Measurements from ENCODE around the gene PARVA. TPM values are rescaled to one million over a fixed set of nuclear protein-coding genes. Genes with fewer than 3 reads are reported as not detected.
A peak's percentile ranks its signal among the peaks of the same experiment; 100 is the strongest.

The PARVA gene
- total RNA-seq, 1 experiment from 2014 or later: 47.8 TPM

DNA sequence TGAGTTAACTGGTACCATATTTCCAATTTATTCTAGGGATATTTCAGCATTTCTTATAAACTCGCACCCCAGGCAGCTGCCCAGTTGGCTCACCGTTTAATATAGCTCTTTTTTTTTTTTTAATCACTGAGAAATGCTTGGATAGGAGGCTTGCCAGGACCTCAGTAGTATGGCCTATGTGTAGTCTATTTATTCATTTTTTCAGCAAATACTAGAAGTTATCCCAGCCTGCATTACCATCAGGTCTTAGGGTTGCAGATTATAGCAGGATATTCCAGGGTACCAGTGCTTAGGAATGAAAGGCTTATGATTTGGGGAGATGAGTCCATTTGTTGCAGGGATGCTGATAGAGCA, 26.6 kb downstream of the PARVA start:
- DNase-seq (ENCODE audit: low read depth): no peak

DNA sequence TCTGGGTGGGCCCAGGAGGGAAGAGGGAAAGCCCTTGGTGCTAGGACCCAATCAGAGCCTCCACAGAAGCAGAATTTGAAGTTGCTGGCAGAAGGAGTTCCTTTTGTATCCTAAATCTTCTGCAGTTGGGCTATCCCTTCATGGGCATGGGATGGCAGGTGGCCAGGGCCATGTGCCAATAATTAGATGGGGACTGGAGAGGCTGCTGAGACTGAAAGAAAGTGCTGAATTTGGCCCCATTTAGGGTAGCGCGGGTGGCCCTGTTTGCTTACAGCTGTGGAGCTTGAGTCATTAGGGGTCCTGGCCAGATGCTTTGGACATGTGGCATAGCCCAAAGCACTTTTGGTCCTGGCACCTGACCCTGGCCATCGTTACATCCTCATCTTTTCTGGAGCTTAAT, 27.1 kb downstream of the PARVA start:
- peak; percentile 72 for DNase-seq (ENCODE audit: low read depth)

DNA sequence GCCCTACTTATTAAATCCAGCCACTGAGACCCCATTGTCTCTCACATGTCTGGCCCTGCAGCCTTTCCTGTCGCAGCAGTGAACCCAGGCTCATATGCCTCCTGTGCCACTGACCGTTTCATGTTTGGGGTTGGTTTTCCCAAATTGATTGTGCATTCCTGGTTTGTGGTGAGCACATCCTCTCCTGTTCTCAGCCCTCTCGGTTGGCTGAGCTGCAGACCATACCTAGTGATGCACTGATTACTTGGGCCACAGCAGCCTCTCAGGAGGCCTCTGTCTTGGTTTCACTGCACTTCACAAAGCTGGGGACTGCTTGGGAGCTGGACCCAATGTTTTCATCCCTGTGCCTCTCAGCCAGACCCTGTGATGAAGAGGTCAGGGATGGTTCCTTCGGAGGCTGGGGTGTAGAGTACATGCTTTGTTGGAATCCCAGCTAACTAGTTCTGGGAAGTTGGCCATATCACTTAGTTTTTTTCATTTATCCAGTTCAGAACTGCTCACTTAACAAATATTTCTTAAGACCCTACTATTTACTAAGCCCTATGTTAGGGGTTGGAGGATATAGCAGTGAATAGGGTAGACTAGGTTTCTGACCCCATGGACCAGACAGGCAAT, 30.9 kb downstream of the PARVA start:
- no peak for DNase-seq (ENCODE audit: low read depth)

DNA sequence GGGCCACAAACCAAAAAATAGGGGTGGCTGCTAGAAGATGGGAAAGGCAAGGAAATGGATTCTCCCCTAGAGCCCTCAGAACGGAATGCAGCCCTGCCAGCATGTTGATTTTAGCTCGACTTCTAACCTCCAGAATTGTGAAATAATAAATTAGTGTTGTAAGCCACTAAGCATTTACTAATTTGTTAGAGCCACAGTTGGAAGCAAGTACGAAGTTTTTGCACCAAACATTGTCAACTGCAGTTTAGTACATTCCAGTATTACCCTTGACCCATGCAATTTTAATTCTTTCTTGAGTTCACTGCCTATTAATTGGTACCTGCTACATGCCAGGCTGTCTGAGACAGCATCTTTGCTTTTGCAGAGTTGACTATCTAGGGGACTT, 32.2 kb downstream of the PARVA start:
- DNase-seq (ENCODE audit: low read depth): no peak

DNA sequence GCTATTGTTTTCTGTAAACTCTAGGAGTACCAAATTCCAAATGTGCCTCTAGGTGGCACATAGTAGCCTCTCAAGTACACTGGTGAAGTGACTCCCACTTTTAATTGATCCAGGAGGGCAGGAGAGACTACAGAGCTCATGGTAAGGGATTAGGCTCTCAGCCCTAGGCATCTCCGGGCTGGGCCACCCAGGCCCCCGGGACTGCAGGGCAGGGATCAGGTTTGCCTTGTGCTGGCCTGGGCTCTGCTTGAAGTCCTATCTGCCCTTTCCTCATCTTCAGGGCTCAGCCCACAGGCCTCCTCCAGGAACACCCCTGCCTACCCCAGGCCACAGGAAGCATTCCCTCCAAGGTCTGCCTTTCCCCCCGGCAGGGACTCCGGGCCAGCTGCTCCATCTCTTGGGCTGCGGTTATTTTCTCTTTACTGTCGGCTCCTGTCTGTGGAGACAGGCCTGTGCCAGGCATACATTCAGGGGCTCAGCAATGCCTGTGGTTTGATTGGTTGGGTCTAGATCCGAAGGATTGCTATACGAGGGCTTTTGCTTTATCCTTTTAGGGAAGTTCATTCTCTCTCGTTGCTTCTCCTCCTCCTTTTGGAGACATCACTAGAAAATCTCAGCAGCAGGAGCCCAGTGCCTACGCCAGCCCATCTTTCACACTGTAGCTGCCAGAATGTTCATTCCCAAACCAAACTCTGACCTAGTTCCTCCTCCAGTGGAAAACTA, 32.8 kb downstream of the PARVA start:
- peak; percentile 66 for DNase-seq (ENCODE audit: low read depth)

DNA sequence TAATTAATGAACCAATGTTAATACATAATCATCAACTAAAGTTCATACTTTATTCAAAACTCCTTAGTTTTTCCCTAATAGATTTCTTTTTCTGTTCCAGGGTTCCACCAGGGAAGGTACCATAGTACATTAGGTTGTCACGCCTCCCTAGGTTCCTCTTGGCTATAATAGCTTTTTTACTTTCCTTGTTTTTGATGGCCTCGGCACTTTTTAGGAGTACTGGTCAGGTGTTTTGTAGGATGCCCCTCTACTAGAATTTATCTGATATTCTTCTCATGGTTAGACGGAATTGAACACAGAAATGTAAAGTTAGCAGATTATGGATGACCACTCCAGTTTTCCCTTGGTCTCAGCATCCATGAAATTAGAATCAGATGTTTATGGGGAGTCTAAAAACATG, 34.0 kb downstream of the PARVA start:
- DNase-seq (ENCODE audit: low read depth): no peak

DNA sequence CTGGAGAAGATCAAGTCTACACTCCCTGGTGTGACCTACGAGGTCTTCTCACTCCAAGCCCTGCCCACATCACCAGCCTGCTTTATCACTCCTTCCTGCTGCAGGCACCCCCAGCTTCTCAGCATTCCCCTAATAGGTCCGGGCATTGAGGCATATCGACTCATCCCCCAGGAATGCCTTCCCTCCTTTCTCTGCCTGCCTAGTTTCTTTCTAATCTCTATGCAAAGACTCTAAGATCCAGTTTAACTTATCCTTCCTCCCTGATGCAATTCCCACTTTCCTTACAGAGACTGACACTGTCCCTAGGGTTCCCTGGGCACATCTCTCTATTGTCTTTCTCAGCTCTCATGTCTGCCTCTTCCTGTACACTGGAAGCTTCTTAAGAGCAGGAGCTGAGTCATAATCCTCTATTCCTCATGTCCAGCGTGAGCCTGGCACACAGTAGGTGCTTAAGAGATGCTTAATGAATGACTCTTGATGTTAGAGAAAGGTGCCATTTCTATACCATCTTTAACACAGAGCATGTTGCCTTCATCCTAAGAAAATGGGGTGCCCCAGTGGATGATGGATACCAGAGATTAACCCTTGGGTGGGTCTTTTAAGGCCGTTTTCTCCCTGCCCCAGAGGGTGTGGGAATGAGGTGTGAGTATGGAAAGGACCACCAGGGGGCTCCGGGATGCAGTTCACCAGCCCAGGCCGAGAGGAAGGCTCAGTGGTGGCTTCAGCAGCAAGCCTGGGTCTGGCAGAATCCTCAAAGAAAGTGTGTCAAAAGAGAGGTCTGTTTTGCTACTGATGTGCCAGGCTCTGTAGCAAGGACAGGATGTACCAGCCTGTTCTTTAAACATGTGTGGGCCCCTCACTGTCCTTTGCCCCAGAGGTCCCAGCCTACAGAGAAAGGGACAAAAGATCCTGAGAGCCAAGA, 34.7 kb downstream of the PARVA start:
- DNase-seq (ENCODE audit: low read depth): peak; percentile 95

DNA sequence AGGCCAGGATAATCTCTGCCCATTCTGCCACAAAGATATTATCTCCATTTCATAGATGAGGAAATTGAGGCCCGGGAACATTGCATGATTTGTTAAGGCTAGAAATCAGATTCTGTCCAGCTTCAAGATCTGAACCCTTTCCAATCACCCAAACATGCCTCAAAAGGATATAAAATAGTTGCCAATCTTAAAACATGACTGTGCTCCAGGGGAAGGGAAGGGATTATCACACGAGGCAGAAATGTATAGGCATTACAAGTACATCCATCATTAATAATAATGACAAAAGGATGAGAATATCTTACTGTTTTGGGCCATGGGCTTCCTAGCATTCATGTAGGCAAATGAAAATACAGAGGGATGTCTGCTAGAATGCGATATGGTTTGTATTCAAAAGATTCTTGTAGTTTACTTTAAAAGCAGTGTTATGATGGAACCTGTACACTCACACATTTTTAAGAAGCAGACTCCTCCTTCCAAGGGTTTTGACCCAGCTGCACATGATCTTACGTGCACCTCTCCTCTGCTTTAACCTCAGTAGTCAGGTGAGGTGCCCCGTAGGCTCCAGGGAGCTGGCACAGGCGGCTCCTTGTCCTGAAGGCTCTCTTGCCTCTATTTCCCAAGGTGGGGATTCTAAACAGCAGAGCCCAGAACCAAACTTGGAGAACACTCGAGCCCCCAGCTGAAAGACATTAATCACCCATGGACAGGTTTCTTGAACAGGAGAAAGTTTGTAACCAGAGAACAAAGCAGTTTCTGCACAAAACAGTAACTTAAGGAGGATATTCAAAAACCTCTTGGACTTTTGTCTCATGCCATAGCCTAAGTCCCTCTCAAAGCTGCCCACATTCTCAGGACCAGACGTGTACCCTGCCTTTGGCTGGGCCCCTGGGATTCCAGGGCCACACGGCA, 36.0 kb downstream of the PARVA start:
- DNase-seq (ENCODE audit: low read depth): peak; percentile 42

DNA sequence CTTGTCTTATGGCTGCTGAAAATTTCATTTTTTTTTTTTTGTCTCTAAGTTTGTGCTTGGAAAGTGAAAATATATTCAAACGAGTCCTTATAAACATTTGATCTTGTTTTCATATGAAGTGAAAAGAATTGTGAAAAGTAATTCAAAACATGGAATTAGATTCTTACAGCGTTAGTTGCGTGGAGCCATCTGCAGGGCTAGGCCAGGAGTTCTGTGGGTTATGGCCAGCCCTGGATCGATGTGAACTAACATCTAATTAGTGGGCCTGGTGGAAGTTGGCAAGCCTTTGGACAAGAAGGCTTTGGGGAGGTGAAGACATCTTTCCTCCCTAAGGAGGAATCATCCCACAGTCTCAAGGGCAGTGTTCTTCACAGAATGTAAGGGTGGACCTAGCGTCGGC, 37.2 kb downstream of the PARVA start:
- DNase-seq (ENCODE audit: low read depth): no peak

DNA sequence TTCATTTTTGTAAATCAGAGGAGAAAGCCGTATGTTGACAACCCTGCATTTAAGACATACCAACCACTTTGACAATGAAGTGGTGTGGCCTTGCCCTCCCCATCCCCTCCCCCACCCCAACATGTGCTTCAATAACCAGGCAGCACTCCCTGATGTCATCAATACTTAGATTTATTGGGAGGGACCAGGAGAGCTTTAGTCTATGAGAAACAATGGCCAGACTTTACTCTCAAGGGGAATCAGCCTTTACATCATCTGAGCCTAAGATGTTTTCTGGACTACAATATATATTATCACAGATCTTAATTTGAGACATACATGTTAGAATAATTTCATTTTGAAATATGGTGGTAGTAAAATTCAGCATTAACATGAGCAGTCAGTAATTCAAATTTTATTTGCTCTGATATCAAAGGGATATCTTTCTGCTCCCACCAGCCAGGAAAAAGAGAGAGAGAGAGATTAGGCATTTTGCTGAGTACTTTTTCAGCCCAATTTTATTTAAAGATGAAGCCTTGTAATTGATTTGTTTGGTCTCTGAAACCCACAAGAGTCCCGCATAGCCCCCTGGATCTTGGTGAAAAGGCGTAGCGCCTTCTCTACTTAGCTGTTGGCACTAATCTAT, 38.1 kb downstream of the PARVA start:
- no peak for DNase-seq (ENCODE audit: low read depth)

DNA sequence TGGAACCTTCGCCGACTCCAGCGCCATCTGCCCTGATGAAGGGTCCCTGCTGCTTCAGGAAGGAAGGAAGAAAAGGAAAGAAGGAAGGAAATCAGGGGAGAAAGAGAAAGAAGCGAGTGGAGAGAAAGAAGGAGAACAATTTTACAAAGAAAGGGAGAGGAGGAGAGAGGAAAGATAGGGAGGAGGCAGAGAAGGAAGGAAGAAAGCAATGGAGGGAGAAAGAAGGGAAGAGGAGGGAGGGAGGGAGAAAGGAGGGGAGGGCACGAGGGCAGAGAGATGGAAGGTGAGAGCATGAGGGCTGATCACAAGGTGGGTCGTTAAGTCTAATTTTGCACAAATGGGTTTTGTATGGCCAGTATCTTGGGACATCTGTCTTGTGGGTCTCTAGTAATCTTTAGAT, 39.2 kb downstream of the PARVA start:
- no peak for DNase-seq (ENCODE audit: low read depth)

DNA sequence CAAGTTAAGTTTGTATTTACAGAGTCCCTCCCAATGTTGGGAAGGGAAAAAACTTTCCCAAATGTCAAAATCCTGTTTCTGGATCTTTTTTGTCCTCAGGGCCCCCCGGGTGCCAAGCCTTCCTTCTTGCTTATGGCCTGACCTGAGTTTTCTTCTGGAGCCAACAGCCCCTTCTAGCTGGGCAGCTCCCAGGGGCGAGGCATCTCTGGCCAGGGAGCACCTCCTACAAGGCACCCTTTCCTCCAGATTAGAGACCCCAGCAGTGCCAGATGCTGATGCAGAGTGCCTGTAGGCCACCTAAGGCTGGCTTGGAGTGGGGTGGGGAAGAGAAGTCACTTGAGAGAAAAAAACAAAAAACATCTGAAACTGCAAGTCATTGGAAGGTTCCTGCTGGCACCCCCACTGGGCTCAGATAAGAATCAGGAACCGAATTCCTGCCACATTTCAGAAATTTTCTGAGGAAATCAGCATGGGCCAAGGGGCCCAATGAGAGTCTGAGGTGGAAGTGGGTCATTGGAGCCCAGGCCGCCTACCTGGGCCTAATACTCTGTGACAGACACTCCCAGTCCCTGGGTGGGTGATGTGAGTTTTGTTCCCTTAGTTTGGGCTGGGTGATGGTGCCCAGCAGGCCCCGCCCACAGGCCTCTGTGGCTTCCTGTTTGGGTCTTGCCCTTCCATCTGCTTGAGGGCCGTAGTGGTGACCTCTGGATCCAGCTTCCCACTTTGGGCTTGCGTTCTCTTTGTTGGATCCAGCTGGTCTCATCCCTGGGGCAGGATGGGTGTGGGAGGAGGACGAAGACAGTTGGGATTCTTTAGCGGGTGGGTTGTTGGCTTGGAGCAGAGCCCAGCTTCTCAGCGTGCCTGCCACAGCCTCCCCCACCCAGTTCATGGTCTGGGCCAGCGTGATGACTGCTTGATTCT, 40.6 kb downstream of the PARVA start:
- peak; percentile 99 for DNase-seq (ENCODE audit: low read depth)

DNA sequence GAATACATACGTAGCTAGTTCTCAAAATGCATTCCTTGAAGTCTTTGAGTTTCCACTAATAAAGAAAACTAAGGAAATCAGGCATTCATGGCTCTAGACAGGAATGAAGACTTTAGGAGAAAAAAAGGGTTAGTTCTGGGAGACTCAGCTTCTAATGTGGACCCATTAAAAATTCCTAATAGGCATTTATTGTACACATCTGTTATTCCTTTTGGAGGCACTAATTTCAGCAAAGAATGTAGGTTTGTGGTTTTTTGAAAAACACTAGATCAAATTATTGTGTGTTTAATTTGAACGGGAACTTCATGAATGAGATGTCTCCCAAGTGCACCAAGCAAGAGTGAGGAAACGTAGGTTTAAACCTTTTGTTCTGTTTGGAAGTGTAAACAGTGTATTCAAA, 42.7 kb downstream of the PARVA start:
- no peak for DNase-seq (ENCODE audit: low read depth)

DNA sequence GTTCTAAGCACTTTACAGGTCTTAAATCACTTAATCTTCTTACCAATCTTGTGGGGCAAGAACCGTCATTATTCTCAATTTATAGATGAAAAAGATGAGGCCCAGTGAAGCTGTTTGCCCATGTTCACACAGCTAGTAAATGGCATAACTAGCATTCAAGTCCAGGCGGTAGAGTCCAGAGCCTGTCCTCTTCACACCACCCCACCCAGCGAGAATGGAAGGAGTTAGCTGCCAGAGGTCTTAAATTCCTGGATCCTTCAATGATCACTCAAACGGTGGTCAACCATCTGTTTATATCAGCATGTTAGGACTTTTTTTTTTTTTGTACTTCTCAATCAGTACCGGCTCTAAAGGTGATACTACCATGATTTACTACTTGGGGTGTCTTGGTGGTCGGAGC, 43.3 kb downstream of the PARVA start:
- DNase-seq (ENCODE audit: low read depth): no peak

DNA sequence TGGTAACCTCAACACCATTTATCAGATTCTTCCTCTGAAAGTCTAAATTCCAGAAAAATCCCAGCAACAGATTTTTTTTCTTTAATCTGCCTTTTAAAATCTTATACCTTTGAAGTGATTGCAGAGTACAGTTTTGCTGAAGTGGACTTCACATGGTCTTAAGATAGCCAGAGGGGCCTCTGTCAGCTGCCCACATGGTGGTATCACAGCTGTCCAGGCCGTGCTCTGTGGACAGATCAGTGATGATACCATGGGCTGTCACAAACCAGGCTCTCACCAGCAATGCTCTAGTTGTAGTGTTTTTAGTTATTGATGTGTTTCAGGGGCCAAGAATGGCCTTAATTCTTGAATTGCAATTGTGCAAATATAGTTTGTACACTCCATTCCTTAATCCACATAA, 44.0 kb downstream of the PARVA start:
- DNase-seq (ENCODE audit: low read depth): peak; percentile 59

DNA sequence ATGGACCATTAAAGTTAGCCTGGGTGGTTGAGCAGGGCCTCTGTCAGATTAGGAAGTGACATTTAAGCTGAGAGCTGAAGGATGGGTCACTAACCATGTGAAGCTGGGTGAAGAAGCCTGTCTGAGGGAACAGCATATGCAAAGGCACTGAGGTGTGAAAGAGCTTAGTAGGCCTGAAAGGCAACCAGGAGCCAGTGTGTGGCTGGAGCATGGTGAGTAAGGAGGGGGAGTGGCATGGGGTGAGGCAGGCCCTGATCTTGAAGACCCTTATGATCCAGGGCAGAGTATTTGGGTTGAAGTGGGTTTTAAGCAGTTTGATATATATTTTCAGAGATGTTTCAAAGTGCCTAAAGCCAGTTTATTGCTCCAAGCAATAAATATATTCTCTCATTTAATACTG, 48.8 kb downstream of the PARVA start:
- DNase-seq (ENCODE audit: low read depth): no peak

DNA sequence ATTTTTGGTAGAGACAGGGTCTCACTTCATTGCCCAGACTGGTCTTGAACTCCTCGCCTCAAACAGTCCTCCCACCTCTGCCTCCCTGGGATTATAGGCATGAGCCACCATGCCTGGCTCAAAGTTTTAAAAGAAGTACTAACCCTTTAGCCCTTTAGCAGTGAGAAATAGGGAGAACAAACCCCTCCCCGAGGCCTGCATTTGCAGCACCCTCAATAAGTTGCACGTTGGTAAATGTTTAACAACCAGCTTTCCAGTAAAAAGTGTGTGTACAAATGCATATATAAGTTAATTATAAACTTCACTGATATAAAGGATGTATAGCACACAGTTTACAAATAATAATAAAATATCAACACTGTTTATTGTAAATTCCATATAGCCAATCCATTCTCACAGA, 51.8 kb downstream of the PARVA start:
- no peak for DNase-seq (ENCODE audit: low read depth)

DNA sequence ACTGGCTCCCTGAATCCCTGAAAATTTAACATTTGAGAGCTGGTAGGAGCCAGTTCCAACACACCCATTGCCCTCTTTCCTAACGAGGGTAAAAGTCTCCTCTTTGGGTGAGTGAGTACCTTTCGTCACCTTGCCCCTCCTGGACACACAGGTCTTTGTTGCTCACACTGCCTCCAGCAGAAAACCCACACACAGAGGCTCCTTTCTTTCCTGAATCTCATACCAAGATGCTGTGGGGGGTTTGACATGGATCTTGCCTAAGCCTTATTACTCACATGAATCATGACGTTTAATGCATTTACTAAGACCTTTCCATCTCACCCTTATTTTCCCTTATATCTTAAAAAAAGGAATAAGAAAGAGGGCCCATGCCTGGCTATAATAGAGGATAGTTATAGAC, 53.0 kb downstream of the PARVA start:
- DNase-seq (ENCODE audit: low read depth): peak; percentile 63

DNA sequence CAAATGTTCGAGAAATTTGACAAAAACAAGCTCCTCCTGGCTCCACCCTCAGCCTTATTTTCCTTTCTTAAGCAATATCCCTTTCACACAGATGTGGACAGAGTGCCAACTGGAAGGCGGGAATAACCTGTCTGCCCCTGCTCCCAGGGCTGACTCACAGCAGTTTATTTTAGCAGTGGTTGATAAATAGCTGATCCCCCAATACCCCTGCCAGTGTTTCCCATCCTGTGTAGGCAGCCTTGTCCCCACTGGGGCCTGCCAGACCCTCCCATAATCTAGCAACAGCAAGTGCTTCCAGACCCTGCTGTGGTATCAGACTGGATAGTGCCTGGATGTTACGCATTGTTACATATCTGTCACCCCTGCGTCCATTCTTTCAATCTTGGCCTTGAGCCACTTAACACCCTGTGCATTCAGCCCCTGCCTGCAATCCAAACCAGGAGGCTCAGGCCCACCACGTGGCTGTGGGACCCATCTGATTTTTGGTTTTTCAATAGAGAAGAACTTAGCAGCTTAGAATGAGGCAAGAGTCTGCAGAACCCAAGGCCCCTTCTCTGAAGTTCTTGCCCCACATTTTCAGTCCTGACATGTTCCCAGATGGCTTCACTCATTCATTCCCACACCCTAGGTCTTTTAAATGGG, 53.7 kb downstream of the PARVA start:
- DNase-seq (ENCODE audit: low read depth): peak; percentile 89

DNA sequence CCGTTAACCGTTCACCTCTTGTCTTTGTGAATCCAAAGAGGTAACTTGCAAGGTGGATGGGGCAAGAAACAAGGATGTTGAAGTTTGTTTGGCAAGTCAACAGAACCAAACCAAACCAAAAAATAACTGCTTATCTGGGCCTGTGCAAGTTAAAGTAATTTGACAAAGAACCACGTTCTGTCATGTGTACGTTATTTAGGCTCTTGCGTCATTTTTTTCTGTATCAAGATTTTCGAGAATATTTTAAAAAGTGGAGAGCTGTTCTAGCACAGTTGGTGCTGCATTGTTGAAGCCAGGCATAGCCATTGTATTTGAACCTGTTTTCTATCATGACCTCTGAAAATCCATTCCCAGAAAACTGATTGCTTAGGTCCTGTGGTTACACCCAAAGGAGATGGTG, 55.1 kb downstream of the PARVA start:
- no peak for DNase-seq (ENCODE audit: low read depth)
